Suprapubic skin (tissue), 4 donors: Measurements from ENCODE around the gene LAYN.

Experiments
- POLR2A ChIP-seq, 2 donors: fragments of 450-650 bp; IDR thresholded peaks; one replicate each; pipeline ENCODE4 v1.6.1; 2017; ENCODE audit warnings: antibody characterized with exemption in 2 of 2, mild to moderate bottlenecking in 2 of 2, moderate library complexity in 2 of 2
- POLR2AphosphoS5 ChIP-seq, 3 donors: sonication (generic); formaldehyde crosslinking; IDR thresholded peaks; one replicate each; pipeline ENCODE4 v1.6.1; 2017; ENCODE audit warnings: antibody characterized with exemption in 3 of 3

DNA sequence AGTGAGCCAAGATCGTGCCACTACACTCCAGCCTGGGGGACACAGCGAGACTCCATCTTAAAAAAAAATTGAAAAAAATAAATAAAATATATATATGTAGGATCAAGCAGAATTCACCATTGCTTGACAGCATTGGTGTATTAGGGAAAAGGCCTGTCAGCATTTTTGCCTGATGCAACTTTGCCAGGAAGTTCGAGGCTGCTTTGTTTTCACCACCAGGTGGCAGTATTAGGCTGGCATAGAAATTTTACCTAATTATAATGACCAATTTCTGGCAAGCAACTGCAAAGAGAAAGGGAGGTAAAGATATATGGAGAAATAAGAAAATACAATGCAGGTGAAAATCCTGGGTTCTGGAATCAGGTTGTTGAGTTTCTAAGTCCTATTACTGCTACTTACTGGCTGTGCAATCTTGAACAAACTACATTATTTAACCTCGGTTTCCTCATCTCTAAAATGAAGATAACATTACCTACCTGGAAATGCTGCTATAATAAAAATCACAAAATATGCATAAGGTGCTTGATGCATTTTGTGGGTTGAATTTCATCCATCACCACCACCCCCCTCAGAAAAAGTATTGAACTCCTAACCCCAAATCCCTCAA, 24.7 kb downstream of the LAYN start:
- no peak for TF ChIP-seq POLR2AphosphoS5 (IDR thresholded peaks at IDR 0.05)
- no peak for TF ChIP-seq POLR2A (IDR thresholded peaks at IDR 0.05)
